ENCODE data around the gene ERO1B. TPM values are rescaled to one million over a fixed set of nuclear protein-coding genes. Genes with fewer than 3 reads are reported as not detected.

The ERO1B gene
- total RNA-seq, 1 donor from 2014 or later: 5.1 TPM

DNA sequence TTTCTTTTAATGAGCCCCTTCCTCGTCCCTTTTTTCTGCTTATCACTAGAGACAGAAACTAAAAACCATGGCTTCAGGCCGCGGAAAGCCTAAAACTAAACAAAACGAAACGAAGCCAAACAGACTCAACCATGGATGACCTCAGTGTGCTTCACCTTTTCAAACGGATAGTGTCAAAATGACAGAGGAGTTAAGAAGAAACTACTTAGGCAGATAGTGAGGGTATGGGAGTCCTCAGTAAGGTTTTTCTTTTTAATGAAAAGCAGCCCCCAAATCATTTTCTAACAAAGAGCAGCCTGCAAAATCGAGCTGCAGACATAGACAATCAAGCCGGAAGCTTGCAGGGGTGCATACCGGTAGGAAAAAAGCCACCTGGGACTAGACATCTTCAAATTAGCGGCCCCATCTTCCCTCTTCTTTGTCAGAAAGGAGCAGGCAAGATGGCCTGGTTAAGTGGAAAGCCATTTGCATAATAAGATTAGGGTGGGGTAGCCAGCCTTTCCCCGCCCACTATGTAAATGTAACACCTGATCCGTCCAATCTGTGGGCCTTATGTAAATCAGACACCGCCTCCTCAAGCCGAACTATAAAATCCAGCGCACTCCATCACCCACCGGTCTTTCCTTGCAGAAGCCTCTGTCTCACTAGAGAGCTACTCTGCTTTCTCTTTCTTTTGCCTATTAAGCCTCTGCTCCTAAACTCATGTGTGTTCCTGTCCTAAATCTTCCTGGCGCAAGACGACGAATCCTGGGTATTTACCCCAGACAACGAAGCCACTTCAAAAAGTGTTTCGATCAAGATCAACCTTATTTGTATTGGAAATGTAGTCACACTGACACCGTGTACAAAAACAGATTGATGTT is 6.2 kb upstream of the ERO1B start:
- DNase-seq (ENCODE audit: low spot score in 2 of 2): no peak
- no peaks in the 10 kb centered on the region for H3K36me3 ChIP-seq
- no peak overlapping the region for H3K4me3 ChIP-seq
- no peaks in the 10 kb centered on the region for H3K4me1 ChIP-seq
- H3K27me3 ChIP-seq: no peaks in the 10 kb centered on the region
- intact Hi-C loops (cut with DNase I): no loop called here
- H3K9me3 ChIP-seq: no peaks in the 10 kb centered on the region
- TF ChIP-seq, protein P1, sequence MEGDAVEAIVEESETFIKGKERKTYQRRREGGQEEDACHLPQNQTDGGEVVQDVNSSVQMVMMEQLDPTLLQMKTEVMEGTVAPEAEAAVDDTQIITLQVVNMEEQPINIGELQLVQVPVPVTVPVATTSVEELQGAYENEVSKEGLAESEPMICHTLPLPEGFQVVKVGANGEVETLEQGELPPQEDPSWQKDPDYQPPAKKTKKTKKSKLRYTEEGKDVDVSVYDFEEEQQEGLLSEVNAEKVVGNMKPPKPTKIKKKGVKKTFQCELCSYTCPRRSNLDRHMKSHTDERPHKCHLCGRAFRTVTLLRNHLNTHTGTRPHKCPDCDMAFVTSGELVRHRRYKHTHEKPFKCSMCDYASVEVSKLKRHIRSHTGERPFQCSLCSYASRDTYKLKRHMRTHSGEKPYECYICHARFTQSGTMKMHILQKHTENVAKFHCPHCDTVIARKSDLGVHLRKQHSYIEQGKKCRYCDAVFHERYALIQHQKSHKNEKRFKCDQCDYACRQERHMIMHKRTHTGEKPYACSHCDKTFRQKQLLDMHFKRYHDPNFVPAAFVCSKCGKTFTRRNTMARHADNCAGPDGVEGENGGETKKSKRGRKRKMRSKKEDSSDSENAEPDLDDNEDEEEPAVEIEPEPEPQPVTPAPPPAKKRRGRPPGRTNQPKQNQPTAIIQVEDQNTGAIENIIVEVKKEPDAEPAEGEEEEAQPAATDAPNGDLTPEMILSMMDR (IDR thresholded peaks at IDR 0.05): no peak
- H3K27ac ChIP-seq: no peak overlapping the region

DNA sequence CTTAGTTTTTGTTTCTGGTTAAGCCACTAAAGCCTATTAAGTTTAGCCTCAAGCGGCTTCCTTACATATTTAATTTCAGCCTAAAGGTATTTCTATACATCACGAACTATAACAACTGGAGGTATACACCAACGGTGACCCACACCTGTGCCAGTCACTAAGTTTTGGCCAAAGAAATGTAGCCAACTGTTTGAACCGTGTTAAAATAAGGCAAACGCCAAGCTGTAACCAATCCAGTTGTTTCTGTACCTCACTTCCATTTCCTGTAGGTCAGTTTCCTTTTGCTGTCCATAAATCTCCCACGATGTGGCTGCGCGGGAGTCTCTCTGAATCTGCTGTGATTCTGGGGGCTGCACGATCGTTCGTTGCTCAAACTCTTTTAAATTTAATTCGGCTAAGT is 5.6 kb upstream of the ERO1B start:
- intact Hi-C loops (cut with DNase I): no loop called here
- DNase-seq (ENCODE audit: low spot score in 2 of 2): no peak
- Histone ChIP-seq H3K9me3 (no peaks in the 10 kb centered on the region), H3K4me1 (no peaks in the 10 kb centered on the region), H3K27ac (no peak overlapping the region), H3K27me3 (no peaks in the 10 kb centered on the region), H3K4me3 (no peak overlapping the region), H3K36me3 (no peaks in the 10 kb centered on the region)
- TF ChIP-seq, protein P1 (IDR thresholded peaks at IDR 0.05): no peak

DNA sequence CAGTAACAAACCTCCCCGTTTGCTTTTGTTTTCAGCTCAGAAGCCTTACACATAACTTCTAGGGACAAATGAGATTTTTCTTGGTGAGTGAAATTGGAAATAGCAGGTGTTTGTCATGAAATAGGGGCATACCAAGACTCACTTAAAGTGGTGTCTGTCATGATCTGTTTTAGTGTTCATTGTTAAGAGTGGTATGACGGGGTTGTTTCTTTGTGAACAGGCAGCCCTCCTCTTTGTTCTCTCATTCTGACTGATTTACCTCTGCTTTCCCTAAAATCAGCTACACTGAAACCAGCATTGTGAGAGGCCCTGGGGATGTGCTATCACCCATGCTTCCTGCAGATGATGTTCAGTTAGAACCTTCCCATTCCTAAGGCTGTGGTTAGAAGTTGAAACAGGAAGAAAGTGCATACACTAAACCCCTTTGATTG is 2.5 kb upstream of the ERO1B start:
- TF ChIP-seq, protein P1 (IDR thresholded peaks at IDR 0.05): no peak
- Histone ChIP-seq H3K27me3 (no peaks in the 10 kb centered on the region), H3K27ac (no peak overlapping the region), H3K4me1 (peaks cover 0 to 4% of the 10 kb centered on the region in 2 donors), H3K36me3 (no peaks in the 10 kb centered on the region), H3K4me3 (no peak overlapping the region), H3K9me3 (no peaks in the 10 kb centered on the region)
- no peak for DNase-seq (ENCODE audit: low spot score in 2 of 2)
- intact Hi-C loops (cut with DNase I): loop anchor here (5.0 kb wide), 2 partner anchors 318 to 513 kb away; partner anchors contain the start of genes HEATR1 and MTR

DNA sequence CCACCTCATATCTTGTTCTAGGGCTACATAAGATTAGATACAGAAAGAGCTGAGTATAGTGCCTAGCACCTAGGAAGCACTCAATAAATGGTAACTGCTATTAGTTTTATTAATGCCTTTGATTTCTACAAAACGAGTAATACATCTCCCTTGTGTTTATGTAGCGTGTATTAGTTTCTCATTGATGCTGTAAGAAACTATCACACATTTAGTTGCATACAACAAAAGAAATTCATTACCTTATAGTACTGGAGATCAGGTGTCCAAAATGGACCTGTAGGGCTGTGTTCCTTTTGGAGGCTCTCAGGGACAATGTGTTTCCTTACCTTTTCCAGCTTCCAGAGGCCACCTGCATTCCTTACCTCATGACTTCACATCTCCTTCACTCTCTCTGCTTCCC is 961 bp upstream of the ERO1B start:
- no peak for DNase-seq (ENCODE audit: low spot score in 2 of 2)
- Histone ChIP-seq H3K27me3 (no peaks in the 10 kb centered on the region), H3K36me3 (no peaks in the 10 kb centered on the region), H3K27ac (no peak overlapping the region), H3K4me1 (peaks cover 0 to 4% of the 10 kb centered on the region in 2 donors), H3K4me3 (peak overlapping the region; percentile 80 to 98), H3K9me3 (no peaks in the 10 kb centered on the region)
- TF ChIP-seq, protein P1 (IDR thresholded peaks at IDR 0.05): no peak
- intact Hi-C loops (cut with DNase I): loop anchor here (2.0 to 5.0 kb wide), 4 partner anchors 218 to 515 kb away; partner anchors contain the start of genes HEATR1, MTR and NID1

DNA sequence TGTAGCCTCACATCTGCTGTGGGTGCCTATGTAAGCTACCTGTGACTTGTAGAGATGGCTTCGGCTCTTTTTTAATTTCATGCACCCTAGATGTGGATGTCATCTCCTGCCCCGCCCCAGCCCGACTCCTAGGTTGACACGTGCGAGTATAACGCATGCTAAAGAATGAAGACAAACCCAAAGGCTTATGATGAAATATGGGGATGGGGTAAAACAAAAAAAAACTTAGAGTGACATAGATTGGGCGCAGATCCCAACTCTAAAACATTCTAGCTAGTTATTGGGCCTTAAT is 613 bp upstream of the ERO1B start:
- H3K36me3 ChIP-seq: no peaks in the 10 kb centered on the region
- H3K27ac ChIP-seq: peak overlapping the region in 1 of 2 donors; percentile 63
- TF ChIP-seq, protein P1 (IDR thresholded peaks at IDR 0.05): no peak
- H3K4me3 ChIP-seq: peak overlapping the region; percentile 80 to 98
- no peaks in the 10 kb centered on the region for H3K9me3 ChIP-seq
- no peak for DNase-seq (ENCODE audit: low spot score in 2 of 2)
- no peaks in the 10 kb centered on the region for H3K27me3 ChIP-seq
- intact Hi-C loops (cut with DNase I): loop anchor here (2.0 to 5.0 kb wide), 4 partner anchors 218 to 515 kb away; partner anchors contain the start of genes HEATR1, MTR and NID1
- peaks cover 0 to 4% of the 10 kb centered on the region in 2 donors for H3K4me1 ChIP-seq

Data from ascending aorta (tissue), 2 donors.